GM12874 (cell line): Measurements from ENCODE around the gene GP1BA.

Source experiments
- TF ChIP-seq, protein P1 (sequence below): IDR thresholded peaks from 2 replicates; pipeline ENCODE4 v1.5.1; 2011; ENCODE audit warnings: low read depth, mild to moderate bottlenecking, control low read depth, low read length, moderate library complexity; ENCODE audit not compliant: insufficient read depth

The GP1BA gene

DNA sequence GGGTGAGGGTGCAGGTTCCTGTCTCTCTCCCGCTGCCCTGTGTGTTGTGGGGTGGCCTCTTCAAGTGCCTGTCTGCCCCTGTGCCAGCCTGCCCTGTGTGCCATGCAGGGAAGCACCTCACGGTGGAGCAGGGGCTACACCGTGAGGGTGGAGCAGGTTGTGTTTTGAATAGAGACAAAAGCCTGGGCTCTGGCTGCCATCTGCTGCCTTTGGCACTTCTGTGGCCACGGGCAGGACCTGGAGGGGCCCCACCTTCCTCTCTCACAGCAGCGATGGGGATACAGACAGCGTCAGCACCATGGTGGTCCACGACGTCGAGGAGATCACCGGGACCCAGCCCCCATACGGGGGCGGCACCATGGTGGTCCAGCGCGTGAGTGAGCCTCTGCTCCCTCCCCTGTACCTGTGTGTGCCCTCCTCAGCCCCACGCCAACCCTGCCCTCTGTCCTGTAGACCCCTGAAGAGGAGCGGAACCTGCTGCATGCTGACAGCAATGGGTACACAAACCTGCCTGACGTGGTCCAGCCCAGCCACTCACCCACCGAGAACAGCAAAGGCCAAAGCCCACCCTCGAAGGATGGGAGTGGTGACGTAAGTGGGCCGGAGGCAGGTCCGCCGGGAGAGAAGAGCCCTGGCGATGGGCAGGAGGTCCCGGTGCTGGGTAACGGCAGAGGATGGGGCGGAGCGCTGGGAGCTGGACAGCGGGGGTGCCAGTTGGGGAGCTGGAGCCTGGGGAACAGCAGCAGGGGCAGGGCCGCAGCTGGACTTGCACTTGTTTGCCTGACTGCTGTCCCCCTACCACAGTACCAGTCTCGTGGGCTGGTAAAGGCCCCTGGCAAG lies 38.1 kb upstream of the GP1BA start:
- TF ChIP-seq, protein P1, sequence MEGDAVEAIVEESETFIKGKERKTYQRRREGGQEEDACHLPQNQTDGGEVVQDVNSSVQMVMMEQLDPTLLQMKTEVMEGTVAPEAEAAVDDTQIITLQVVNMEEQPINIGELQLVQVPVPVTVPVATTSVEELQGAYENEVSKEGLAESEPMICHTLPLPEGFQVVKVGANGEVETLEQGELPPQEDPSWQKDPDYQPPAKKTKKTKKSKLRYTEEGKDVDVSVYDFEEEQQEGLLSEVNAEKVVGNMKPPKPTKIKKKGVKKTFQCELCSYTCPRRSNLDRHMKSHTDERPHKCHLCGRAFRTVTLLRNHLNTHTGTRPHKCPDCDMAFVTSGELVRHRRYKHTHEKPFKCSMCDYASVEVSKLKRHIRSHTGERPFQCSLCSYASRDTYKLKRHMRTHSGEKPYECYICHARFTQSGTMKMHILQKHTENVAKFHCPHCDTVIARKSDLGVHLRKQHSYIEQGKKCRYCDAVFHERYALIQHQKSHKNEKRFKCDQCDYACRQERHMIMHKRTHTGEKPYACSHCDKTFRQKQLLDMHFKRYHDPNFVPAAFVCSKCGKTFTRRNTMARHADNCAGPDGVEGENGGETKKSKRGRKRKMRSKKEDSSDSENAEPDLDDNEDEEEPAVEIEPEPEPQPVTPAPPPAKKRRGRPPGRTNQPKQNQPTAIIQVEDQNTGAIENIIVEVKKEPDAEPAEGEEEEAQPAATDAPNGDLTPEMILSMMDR, result no peak

DNA sequence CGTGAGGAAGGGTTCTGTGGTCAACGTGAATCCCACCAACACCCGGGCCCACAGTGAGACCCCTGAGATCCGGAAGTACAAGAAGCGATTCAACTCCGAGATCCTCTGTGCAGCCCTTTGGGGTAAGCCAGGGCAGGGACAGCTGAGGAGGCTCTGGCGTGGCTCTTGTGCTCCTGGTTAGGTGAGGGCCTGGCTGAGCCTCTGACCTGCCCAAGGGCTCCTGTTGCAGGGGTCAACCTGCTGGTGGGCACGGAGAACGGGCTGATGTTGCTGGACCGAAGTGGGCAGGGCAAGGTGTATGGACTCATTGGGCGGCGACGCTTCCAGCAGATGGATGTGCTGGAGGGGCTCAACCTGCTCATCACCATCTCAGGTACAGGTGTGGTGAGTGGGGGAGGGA lies 37.0 kb upstream of the GP1BA start:
- TF ChIP-seq, protein P1, result no peak

DNA sequence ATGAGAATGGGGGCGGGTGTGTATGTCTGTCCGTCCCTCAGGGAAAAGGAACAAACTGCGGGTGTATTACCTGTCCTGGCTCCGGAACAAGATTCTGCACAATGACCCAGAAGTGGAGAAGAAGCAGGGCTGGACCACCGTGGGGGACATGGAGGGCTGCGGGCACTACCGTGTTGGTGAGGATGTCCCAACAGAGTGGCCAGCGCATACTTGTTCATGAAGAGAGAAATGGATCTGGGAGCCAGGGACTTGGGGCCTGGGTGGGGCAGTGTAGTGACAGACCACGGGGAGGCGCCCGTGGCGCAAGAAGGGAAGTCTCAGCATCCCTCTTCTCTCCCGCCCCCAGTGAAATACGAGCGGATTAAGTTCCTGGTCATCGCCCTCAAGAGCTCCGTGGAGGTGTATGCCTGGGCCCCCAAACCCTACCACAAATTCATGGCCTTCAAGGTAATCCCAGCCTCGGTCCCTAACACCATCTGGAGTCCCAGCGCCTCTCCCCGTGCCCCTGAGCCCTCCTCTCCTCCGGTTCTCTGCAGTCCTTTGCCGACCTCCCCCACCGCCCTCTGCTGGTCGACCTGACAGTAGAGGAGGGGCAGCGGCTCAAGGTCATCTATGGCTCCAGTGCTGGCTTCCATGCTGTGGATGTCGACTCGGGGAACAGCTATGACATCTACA lies 36.3 kb upstream of the GP1BA start:
- TF ChIP-seq, protein P1, result no peak

DNA sequence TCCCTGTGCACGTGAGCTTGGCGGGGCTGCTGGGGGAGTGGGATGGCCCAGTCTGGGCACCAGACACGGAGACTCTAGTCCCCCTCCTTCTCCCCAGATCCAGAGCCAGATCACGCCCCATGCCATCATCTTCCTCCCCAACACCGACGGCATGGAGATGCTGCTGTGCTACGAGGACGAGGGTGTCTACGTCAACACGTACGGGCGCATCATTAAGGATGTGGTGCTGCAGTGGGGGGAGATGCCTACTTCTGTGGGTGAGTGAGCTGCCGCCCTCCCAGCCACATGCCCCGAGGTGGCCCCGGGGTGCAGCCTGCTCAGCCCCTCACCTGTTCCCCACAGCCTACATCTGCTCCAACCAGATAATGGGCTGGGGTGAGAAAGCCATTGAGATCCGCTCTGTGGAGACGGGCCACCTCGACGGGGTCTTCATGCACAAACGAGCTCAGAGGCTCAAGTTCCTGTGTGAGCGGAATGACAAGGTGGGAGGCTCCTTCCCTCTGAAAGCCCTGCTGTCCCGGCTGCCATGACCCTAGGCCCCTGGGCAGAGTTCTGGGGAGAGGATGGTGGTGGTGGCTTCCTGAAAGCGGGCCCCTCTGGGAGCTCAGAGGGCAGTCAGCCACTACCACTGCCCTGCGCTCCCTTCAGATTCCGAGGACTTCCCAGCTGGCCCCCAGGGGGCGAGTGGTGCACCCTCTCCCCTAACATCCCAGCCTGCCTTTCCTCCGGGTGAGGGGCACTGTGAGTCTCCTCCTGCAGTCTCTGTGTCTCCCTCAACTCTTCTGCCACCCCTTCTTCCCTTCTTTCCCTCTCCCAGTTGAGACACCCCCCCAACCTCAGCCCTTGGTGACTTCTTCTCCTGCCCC lies 35.5 kb upstream of the GP1BA start:
- TF ChIP-seq, protein P1, result no peak

DNA sequence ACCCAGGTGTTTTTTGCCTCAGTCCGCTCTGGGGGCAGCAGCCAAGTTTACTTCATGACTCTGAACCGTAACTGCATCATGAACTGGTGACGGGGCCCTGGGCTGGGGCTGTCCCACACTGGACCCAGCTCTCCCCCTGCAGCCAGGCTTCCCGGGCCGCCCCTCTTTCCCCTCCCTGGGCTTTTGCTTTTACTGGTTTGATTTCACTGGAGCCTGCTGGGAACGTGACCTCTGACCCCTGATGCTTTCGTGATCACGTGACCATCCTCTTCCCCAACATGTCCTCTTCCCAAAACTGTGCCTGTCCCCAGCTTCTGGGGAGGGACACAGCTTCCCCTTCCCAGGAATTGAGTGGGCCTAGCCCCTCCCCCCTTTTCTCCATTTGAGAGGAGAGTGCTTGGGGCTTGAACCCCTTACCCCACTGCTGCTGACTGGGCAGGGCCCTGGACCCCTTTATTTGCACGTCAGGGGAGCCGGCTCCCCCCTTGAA lies 34.8 kb upstream of the GP1BA start:
- TF ChIP-seq, protein P1, result no peak

DNA sequence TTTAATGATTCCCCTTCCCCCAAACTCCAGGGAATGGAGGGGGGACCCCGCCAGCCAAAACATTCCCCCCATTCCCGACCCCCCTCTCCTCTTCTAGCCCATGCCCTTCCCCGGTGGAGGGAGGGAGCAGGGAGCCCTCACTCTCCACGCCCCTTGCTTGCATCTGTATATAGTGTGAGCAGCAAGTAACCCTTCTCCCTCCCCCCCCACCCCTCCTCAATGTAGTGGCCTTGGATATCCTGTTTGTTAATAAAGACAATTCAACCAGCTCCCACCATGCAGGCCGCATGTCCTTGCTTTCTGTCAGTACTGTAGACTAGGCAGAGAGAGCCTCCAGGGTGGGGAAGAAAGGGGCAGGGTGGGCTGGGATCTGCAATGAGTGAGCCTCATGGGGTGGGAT lies 34.3 kb upstream of the GP1BA start:
- TF ChIP-seq, protein P1, result no peak

DNA sequence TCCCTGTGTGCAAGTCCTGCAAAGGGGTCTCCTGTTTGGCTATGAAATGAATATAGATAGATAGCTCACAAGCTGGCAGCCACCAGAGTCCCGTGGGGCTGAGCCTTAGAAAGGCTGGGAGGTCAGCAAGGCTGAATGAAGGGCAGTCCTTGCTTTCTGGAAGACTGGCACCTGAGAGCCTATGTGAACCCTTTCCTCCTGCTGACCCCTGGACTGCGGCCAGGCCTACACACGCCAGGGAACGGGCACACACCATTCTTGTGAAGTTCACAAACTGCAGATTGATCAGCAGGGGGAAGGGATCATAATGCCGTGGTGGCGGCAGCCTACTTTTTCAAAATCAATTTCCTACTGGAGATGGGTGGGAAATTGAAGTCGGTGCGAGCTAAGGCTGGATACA lies 33.7 kb upstream of the GP1BA start:
- TF ChIP-seq, protein P1, result no peak
